DND-41 (cell line): ENCODE data around the gene ADCY1.

Experiments used
- ATAC-seq: fragments of 200-7000 bp; cut with Tn5 transposase; 3 replicates; pipeline ENCODE4 v1.9.1; 2021; ENCODE audit warnings: low read depth; ENCODE audit not compliant: insufficient read depth
- DNase-seq: peaks from one replicate; pipeline ENCODE4 v3.0.0-alpha.2; 2020
- H2AFZ ChIP-seq: 2 replicates; pipeline ENCODE4 v1.6.0; 2012; ENCODE audit warnings: low read depth, low read length
- H3K27ac ChIP-seq: 2 replicates; pipeline ENCODE4 v1.5.1; 2012; ENCODE audit warnings: low read length, inconsistent platforms
- H3K27me3 ChIP-seq: fragments of 200-600 bp; sonication (generic); 2 replicates; pipeline ENCODE4 v1.6.0; 2012; ENCODE audit warnings: low read length, mild to moderate bottlenecking, inconsistent platforms; ENCODE audit not compliant: insufficient read depth, poor library complexity
- H3K36me3 ChIP-seq: 2 replicates; pipeline ENCODE4 v1.5.1; 2012; ENCODE audit warnings: low read length, inconsistent platforms; ENCODE audit not compliant: insufficient read depth
- H3K4me1 ChIP-seq: 2 replicates; pipeline ENCODE4 v1.5.1; 2012; ENCODE audit warnings: mild to moderate bottlenecking, low read length; ENCODE audit not compliant: insufficient read depth
- H3K4me2 ChIP-seq: 2 replicates; pipeline ENCODE4 v1.6.0; 2012; ENCODE audit warnings: mild to moderate bottlenecking, moderate library complexity, low read length, inconsistent platforms; ENCODE audit not compliant: insufficient read depth
- H3K4me3 ChIP-seq, 2 experiments: fragments of 200-600 bp in 1 of 2; shearing (Covaris generic) in 1 of 2; 2 replicates each; pipeline ENCODE4 v1.5.1; 2012 to 2016; ENCODE audit warnings: inconsistent platforms in 2 of 2, low read length in 2 of 2, mild to moderate bottlenecking in 2 of 2, low read depth in 1 of 2, moderate library complexity in 1 of 2
- H3K79me2 ChIP-seq: 2 replicates; pipeline ENCODE4 v1.6.0; 2012; ENCODE audit warnings: low read length, inconsistent platforms; ENCODE audit not compliant: insufficient read depth
- H3K9ac ChIP-seq: 2 replicates; pipeline ENCODE4 v1.6.0; 2012; ENCODE audit warnings: low read depth, mild to moderate bottlenecking, inconsistent platforms, low read length, moderate library complexity
- H3K9me3 ChIP-seq: 2 replicates; pipeline ENCODE4 v1.5.1; 2012; ENCODE audit warnings: low read length, moderate library complexity, mild to moderate bottlenecking, inconsistent platforms; ENCODE audit not compliant: insufficient read depth, severe bottlenecking
- H4K20me1 ChIP-seq: 2 replicates; pipeline ENCODE4 v1.6.0; 2012; ENCODE audit warnings: low read length; ENCODE audit not compliant: insufficient read depth
- CTCF ChIP-seq: IDR thresholded peaks from 2 replicates; pipeline ENCODE4 v1.5.1; 2012; ENCODE audit warnings: borderline replicate concordance, low read length, moderate library complexity, mild to moderate bottlenecking; ENCODE audit not compliant: poor library complexity, severe bottlenecking; ENCODE audit errors: extremely low read depth
- EZH2 ChIP-seq: IDR thresholded peaks from 3 replicates; pipeline ENCODE4 v1.6.1; 2012; ENCODE audit warnings: borderline replicate concordance, low read depth, mild to moderate bottlenecking, moderate library complexity, low read length, inconsistent platforms; ENCODE audit not compliant: severe bottlenecking

Gene ADCY1

GRCh38 chr7:45610660-45611299, 36.6 kb downstream of the ADCY1 start:
- TF ChIP-seq CTCF (no peak), EZH2 (no peak)
- Histone ChIP-seq H3K36me3 (no peaks in the 10 kb centered on the region), H3K9me3 (peaks cover 2% of the 10 kb centered on the region), H3K4me3 (no peak overlapping the region), H4K20me1 (no peaks in the 10 kb centered on the region), H2AFZ (no peak overlapping the region), H3K9ac (no peak overlapping the region), H3K27me3 (no peaks in the 10 kb centered on the region), H3K4me2 (no peak overlapping the region), H3K27ac (no peak overlapping the region), H3K4me1 (no peaks in the 10 kb centered on the region), H3K79me2 (no peaks in the 10 kb centered on the region)
- DNase-seq = no peak
- no peak for ATAC-seq

- Histone ChIP-seq H3K27me3 (no peaks in the 10 kb centered on the region), H3K9me3 (no peaks in the 10 kb centered on the region), H3K79me2 (no peaks in the 10 kb centered on the region), H3K4me1 (no peaks in the 10 kb centered on the region), H3K4me2 (no peak overlapping the region), H3K36me3 (no peaks in the 10 kb centered on the region), H3K27ac (no peak overlapping the region), H3K4me3 (no peak overlapping the region), H4K20me1 (no peaks in the 10 kb centered on the region), H3K9ac (no peak overlapping the region), H2AFZ (no peak overlapping the region)
- no peak for DNase-seq
- TF ChIP-seq EZH2 (no peak), CTCF (no peak)
- no peak for ATAC-seq
These were observed 43.0 kb downstream of the ADCY1 start for GRCh38 chr7:45617166-45617565.

- no peak for TF ChIP-seq EZH2
- no peak for TF ChIP-seq CTCF
- Histone ChIP-seq H3K9ac (no peak overlapping the region), H2AFZ (no peak overlapping the region), H3K9me3 (no peaks in the 10 kb centered on the region), H3K79me2 (no peaks in the 10 kb centered on the region), H3K4me3 (no peak overlapping the region), H3K36me3 (no peaks in the 10 kb centered on the region), H3K4me2 (no peak overlapping the region), H3K27me3 (no peaks in the 10 kb centered on the region), H3K27ac (no peak overlapping the region), H4K20me1 (no peaks in the 10 kb centered on the region), H3K4me1 (no peaks in the 10 kb centered on the region)
- ATAC-seq (no peak), DNase-seq (no peak)
These were observed 47.9 kb downstream of the ADCY1 start for GRCh38 chr7:45622058-45622457.
